GM10266 (cell line): ENCODE data around the gene CPSF3.

Experiments used
- DNase-seq: peaks from one replicate; pipeline ENCODE4 v3.0.0; 2012; ENCODE audit errors: extremely low spot score
- TF ChIP-seq, protein P1 (sequence below): IDR thresholded peaks from 2 replicates; pipeline ENCODE4 v1.5.1; 2012; ENCODE audit warnings: mild to moderate bottlenecking, low read depth; ENCODE audit not compliant: control insufficient read depth, insufficient read depth; ENCODE audit errors: missing control alignments

CPSF3 gene

DNA sequence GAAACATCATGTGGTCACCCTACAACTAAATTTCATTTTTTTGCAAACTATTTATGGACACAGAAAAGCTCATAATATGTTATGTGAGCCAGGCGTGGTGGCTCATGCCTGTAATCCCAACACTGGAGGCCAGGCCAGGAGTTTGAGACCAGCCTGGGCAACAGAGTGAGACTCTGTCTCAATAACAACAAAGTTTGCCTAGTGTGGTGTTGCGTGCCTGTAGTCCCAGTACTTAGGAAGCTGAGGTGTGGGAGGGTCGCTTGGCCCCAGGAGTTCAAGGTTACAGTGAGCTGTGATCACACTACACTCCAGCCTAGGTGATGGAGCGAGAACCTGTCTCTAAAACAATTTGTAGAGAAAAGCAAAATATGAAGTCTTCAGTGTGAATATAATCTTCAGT is 56.7 kb downstream of the CPSF3 start:
- no peak for DNase-seq
- TF ChIP-seq, protein P1, sequence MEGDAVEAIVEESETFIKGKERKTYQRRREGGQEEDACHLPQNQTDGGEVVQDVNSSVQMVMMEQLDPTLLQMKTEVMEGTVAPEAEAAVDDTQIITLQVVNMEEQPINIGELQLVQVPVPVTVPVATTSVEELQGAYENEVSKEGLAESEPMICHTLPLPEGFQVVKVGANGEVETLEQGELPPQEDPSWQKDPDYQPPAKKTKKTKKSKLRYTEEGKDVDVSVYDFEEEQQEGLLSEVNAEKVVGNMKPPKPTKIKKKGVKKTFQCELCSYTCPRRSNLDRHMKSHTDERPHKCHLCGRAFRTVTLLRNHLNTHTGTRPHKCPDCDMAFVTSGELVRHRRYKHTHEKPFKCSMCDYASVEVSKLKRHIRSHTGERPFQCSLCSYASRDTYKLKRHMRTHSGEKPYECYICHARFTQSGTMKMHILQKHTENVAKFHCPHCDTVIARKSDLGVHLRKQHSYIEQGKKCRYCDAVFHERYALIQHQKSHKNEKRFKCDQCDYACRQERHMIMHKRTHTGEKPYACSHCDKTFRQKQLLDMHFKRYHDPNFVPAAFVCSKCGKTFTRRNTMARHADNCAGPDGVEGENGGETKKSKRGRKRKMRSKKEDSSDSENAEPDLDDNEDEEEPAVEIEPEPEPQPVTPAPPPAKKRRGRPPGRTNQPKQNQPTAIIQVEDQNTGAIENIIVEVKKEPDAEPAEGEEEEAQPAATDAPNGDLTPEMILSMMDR: no peak

DNA sequence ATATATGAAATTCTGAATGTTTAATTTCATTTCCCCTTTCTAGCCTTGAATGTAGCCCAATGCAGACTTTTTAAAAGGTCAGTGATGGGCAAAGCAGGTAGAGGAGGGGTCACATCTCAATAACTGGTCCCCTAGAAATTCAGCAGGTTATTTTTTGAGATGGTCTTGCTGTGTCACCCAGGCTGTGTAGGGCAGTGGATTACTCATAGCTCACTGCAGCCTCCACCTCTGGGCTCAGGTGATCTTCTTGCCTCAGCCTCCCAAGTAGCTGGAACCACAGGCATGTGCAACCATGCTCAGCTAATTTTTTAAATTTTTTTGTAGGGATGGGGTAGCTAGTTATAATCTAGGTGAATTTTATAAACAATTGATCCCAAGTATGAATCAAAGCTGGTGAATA is 59.7 kb downstream of the CPSF3 start:
- TF ChIP-seq, protein P1: no peak
- DNase-seq: no peak

DNA sequence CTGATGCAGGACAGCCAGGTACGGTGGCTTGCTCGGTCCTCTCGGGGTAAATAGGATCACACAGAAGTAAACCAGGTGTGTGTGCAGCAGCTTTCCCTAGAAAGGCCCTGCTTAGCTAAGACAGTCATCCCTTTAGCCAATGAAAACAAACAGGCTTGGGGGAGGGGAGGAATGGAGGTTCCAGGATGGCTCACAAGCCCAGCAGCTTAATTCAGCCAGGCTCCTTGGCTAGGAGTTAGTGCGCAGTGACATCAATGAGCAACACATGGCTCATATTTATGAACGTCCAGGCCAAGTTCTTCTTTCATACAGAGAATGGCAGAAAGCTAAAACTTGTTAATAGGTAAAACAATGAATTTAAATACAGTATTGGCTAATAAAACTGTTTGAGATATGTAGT is 61.1 kb downstream of the CPSF3 start:
- TF ChIP-seq, protein P1: no peak
- no peak for DNase-seq

DNA sequence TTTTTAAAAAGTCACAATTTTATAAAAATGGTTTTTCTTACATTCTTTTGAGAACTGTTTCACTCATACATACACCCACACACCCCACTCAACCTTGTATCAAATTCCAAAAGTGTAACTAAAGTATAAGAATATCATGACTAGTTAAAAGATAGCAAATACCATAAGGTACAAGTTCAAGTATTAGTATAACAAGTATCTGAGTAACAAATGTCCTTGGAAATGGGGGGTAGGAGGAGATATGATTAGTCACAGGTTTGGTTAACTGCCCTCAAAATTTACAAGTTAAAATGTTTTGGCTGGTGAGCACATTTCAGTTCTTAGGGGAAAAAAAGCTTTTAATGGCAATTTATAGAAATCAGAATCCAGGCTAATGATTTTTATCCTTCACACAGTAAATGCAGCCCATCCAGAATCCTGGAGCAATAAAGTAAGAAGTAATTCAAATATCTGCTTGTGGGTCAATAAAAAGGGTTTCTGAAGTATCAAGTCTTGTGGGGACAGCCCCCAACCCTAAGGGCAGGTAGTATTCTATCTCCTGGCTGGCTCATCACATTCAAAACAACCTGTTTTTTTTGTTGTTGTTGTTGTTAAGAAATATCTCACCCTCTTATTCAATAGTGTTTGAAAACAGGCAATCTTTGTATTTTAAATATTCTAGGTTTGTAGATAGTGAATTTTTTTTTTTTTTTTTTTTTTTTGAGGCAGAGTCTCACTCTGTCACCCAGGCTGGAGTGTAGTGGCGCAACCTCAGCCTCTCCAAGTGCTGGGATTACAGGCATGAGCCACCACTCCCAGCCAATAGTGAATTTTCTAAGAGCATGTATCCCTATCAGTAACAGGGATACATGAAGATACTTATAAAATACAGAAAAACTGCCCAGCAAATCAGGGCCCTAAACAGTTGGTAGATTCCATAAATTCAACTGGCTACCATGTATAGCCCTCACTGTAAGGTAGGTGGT is 65.4 kb downstream of the CPSF3 start:
- DNase-seq: no peak
- TF ChIP-seq, protein P1: no peak

DNA sequence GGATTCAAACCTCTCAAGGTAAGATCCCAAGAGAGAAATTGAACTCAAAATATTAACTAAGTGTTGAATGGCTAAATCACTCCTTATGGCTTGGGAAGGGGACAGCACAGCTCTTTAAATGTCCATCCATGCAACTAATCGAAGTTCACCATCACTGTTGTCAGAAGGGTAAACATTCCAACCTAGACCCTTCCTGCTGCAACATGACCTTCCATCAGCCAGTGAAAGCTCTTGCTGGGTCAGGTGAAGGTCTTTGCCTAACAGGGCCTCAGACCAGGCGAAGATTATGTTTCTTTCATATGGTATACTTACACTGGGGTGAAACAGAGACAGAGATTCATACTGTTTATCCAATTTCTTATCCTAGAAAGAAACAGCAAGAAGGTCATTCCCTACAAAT is 67.3 kb downstream of the CPSF3 start:
- TF ChIP-seq, protein P1: no peak
- no peak for DNase-seq

DNA sequence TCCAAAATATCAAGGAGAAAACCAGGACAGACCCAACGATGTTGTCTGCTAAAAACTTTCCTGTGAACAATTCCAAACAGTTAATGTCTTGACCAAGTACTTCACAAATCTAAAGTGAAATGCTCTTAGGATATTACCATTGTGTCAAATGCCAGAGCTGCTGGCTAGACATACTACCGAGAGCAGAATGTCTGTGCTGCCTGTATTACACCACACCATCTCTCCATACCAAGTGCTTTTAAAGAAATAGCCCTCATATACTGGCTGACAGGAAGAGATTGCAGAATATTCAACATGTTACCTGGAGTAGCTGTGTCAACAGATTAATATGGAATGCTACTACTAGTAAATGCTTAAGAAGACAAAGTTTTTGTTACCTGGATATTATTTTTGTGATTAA is 69.5 kb downstream of the CPSF3 start:
- TF ChIP-seq, protein P1: no peak
- DNase-seq: no peak

DNA sequence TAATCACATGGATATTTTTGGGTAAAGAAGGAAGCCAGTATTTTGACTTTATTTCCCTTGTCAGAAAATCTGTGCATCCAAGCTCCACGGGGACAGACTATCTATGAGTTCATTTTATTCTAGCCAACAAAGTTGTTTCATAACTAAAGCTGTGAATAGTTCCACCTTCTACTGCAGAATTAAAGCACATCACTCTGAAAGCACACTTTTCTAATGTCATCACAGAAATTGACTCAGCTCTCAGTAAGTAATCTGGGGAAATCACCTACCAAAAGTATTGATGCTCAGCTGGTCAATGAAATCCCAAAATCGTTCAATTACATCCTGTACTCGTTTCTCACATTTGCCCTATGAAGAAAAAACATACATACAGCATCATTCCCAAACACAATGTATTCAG is 70.0 kb downstream of the CPSF3 start:
- TF ChIP-seq, protein P1: no peak
- DNase-seq: no peak
